Suprapubic skin (tissue), 3 donors: ENCODE results near the gene PTTG1IP.

ENCODE experiments used
- POLR2AphosphoS5 ChIP-seq, 3 donors: sonication (generic); formaldehyde crosslinking; IDR thresholded peaks; one replicate each; pipeline ENCODE4 v1.6.1; 2017; ENCODE audit warnings: antibody characterized with exemption in 3 of 3
- TF ChIP-seq, protein P1 (sequence below), 2 donors: fragments of 200-600 bp in 1 of 2; fragments of 450-650 bp in 1 of 2; sonication (generic) in 1 of 2; IDR thresholded peaks; one replicate each; pipeline ENCODE4 v1.5.1; 2016 to 2019; ENCODE audit warnings: antibody characterized with exemption in 2 of 2, mild to moderate bottlenecking in 1 of 2, moderate library complexity in 1 of 2

- TF ChIP-seq POLR2AphosphoS5 (IDR thresholded peaks at IDR 0.05) = no peak
- TF ChIP-seq, protein P1, sequence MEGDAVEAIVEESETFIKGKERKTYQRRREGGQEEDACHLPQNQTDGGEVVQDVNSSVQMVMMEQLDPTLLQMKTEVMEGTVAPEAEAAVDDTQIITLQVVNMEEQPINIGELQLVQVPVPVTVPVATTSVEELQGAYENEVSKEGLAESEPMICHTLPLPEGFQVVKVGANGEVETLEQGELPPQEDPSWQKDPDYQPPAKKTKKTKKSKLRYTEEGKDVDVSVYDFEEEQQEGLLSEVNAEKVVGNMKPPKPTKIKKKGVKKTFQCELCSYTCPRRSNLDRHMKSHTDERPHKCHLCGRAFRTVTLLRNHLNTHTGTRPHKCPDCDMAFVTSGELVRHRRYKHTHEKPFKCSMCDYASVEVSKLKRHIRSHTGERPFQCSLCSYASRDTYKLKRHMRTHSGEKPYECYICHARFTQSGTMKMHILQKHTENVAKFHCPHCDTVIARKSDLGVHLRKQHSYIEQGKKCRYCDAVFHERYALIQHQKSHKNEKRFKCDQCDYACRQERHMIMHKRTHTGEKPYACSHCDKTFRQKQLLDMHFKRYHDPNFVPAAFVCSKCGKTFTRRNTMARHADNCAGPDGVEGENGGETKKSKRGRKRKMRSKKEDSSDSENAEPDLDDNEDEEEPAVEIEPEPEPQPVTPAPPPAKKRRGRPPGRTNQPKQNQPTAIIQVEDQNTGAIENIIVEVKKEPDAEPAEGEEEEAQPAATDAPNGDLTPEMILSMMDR (IDR thresholded peaks at IDR 0.05) = no peak
Observed at GRCh38 chr21:44908908-44909307, 35.4 kb upstream of the PTTG1IP start.
